ENCODE data around the gene SGK1. TPM values are rescaled to one million over a fixed set of nuclear protein-coding genes. Genes with fewer than 3 reads are reported as not detected.
"Not testable (repeated sequence)": the region's sequence is repeated elsewhere in the genome, so short reads cannot be mapped to it uniquely, and the experiment has no call there.

SGK1 gene
- polyA plus RNA-seq, 1 donor from 2014 or later = 10.3 TPM

DNA sequence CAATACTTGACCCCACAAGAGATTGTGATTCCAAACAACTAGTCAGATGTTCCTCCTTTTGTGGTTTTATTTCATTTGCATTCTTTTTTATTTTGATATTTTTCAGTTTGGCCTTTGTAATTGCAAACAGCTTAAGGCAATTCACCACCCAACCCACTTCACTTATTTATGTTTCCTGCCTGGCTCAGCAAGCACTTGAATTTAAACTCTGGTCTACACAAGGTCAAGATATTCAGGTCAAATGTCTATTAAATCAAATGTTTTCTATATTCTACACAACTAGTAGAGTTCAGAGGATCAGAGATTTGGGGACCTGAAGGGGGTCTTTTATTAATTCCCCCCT lies 100.1 kb downstream of the SGK1 start:
- Histone ChIP-seq H3F3A (ENCODE audit: insufficient read depth, low read length, poor library complexity, severe bottlenecking) (no peaks in the 10 kb centered on the region), H3K36me3 (ENCODE audit: insufficient read depth, low read length) (no peaks in the 10 kb centered on the region), H3K27me3 (ENCODE audit: insufficient read depth, low read depth, low read length) (no peaks in the 10 kb centered on the region), H3K9ac (ENCODE audit: low read length) (no peak overlapping the region), H4K20me1 (ENCODE audit: insufficient read depth) (no peaks in the 10 kb centered on the region), H3K9me2 (ENCODE audit: insufficient read depth, low read length) (no peaks in the 10 kb centered on the region), H3K4me3 (ENCODE audit: low read length) (no peak overlapping the region), H3K79me2 (replicated peaks; ENCODE audit: insufficient read depth, low read length) (no peaks in the 10 kb centered on the region), H3K9me3 (ENCODE audit: low read length) (no peaks in the 10 kb centered on the region), H2AFZ (ENCODE audit: low read depth, low read length) (no peak overlapping the region), H3K27ac (ENCODE audit: low read length) (no peak overlapping the region), H3K4me2 (ENCODE audit: low read length) (no peak overlapping the region)
- TF ChIP-seq RAD21 (conservative IDR thresholded peaks at IDR 0.05) (no peak), TAF1 (IDR thresholded peaks at IDR 0.05; ENCODE audit: low read depth) (no peak), POLR2AphosphoS5 (IDR thresholded peaks at IDR 0.05) (no peak), EP300 (conservative IDR thresholded peaks at IDR 0.05; ENCODE audit: poor library complexity, severe bottlenecking) (no peak), MXI1 (conservative IDR thresholded peaks at IDR 0.05; ENCODE audit: poor library complexity, severe bottlenecking) (no peak)
- TF ChIP-seq, protein P1, sequence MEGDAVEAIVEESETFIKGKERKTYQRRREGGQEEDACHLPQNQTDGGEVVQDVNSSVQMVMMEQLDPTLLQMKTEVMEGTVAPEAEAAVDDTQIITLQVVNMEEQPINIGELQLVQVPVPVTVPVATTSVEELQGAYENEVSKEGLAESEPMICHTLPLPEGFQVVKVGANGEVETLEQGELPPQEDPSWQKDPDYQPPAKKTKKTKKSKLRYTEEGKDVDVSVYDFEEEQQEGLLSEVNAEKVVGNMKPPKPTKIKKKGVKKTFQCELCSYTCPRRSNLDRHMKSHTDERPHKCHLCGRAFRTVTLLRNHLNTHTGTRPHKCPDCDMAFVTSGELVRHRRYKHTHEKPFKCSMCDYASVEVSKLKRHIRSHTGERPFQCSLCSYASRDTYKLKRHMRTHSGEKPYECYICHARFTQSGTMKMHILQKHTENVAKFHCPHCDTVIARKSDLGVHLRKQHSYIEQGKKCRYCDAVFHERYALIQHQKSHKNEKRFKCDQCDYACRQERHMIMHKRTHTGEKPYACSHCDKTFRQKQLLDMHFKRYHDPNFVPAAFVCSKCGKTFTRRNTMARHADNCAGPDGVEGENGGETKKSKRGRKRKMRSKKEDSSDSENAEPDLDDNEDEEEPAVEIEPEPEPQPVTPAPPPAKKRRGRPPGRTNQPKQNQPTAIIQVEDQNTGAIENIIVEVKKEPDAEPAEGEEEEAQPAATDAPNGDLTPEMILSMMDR (IDR thresholded peaks at IDR 0.05; ENCODE audit: poor library complexity, severe bottlenecking) = no peak

DNA sequence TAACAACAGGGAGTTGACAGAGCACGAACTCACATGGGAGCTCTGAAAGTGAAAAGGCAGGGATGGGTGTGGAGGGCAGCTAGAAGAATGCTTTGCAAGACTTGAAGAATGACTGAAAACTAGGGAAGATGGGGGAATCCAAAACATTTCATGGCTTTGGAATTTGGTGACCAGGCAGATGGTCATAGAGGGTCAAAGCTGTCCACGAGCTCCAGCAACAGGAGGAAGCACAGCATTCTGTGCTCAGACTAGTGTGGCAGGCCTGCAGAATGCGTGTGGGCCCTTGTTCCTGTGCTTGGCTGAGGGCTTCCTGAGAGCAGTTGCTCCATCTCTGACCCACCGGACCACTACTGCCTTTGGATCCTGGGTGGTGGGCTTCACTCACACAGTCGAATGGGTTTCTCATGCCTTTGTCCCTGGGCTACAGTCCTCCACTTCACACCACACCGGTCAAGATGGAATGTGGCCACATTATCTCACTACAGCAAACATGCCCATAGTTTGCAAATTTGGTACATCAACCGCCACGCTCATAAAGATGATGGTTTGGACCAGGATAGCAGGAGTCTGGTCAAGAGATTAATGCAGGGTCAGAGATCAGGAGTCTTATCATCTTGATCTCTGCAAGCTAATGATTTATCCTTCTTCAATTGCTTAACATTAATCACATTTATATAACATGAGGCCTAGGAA lies 100.7 kb downstream of the SGK1 start:
- Histone ChIP-seq H3K79me2 (replicated peaks; ENCODE audit: insufficient read depth, low read length) (no peaks in the 10 kb centered on the region), H2AFZ (ENCODE audit: low read depth, low read length) (no peak overlapping the region), H3K9me3 (ENCODE audit: low read length) (no peaks in the 10 kb centered on the region), H3K4me2 (ENCODE audit: low read length) (no peak overlapping the region), H3F3A (ENCODE audit: insufficient read depth, low read length, poor library complexity, severe bottlenecking) (no peaks in the 10 kb centered on the region), H3K27me3 (ENCODE audit: insufficient read depth, low read depth, low read length) (no peaks in the 10 kb centered on the region), H3K9me2 (ENCODE audit: insufficient read depth, low read length) (no peaks in the 10 kb centered on the region), H3K36me3 (ENCODE audit: insufficient read depth, low read length) (no peaks in the 10 kb centered on the region), H3K9ac (ENCODE audit: low read length) (no peak overlapping the region), H4K20me1 (ENCODE audit: insufficient read depth) (no peaks in the 10 kb centered on the region), H3K27ac (ENCODE audit: low read length) (no peak overlapping the region), H3K4me3 (ENCODE audit: low read length) (no peak overlapping the region)
- TF ChIP-seq SMC3 (conservative IDR thresholded peaks at IDR 0.05; ENCODE audit: poor library complexity) (no peak), MXI1 (conservative IDR thresholded peaks at IDR 0.05; ENCODE audit: poor library complexity, severe bottlenecking) (no peak)

DNA sequence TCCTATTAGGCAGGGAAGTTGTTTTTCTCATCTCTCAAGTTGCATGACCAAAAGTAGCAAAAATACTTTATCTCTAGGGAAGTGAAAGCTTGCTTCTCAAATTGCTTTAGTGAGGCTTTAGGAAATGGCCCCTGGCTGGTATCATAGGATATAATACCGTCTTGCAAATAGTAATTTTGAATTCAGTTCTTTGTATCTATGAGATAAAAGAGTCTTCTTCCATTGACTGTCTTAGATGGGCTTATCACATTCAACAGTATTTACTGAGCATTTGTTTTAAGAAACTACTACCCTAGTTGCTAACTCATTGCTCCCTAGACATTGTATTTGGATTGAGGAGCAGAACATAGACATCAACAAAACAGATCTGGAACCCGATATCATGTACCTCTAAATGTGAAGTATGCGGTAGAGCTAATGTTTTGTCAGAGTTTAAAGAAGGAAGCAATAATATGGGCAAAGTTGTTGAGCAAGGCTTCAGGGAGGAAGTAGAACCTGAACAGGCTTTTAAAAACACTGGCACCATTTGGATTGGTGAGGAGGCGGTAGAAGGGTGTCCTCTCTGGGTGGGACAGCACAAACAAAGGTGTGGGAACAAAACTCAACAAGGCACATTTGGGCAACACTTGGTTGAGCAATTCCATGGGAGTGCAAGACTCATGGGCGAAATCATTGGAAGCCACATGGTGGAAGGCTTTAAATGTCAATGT lies 101.5 kb downstream of the SGK1 start:
- no peaks in the 10 kb centered on the region for H3K36me3 ChIP-seq (ENCODE audit: insufficient read depth, low read length)
- no peaks in the 10 kb centered on the region for H3F3A ChIP-seq (ENCODE audit: insufficient read depth, low read length, poor library complexity, severe bottlenecking)
- H4K20me1 ChIP-seq (ENCODE audit: insufficient read depth) = no peaks in the 10 kb centered on the region
- no peak overlapping the region for H3K27ac ChIP-seq (ENCODE audit: low read length)
- H3K27me3 ChIP-seq (ENCODE audit: insufficient read depth, low read depth, low read length) = no peaks in the 10 kb centered on the region
- H2AFZ ChIP-seq (ENCODE audit: low read depth, low read length) = no peak overlapping the region
- H3K9ac ChIP-seq (ENCODE audit: low read length) = no peak overlapping the region
- H3K9me2 ChIP-seq (ENCODE audit: insufficient read depth, low read length) = no peaks in the 10 kb centered on the region
- no peak overlapping the region for H3K4me2 ChIP-seq (ENCODE audit: low read length)
- no peaks in the 10 kb centered on the region for H3K79me2 ChIP-seq (replicated peaks; ENCODE audit: insufficient read depth, low read length)
- TF ChIP-seq EP300 (conservative IDR thresholded peaks at IDR 0.05; ENCODE audit: poor library complexity, severe bottlenecking) = no peak
- no peaks in the 10 kb centered on the region for H3K9me3 ChIP-seq (ENCODE audit: low read length)
- H3K4me3 ChIP-seq (ENCODE audit: low read length) = no peak overlapping the region

DNA sequence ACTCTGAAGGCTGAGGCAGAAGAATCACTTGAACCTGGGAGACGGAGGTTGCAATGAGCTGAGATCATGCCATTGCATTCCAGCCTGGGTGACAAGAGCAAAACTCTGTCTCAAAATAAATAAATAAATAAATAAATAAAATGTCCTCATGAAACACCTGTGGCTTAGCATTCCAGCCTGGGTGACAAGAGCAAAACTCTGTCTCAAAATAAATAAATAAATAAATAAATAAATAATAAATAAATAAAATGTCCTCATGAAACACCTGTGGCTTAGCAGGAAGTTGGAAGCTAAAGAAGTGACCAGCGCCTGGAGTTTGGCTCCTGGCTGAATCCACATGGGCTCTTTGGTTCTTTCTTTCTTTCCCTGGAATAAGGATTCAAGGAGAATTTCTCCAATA lies 104.5 kb downstream of the SGK1 start:
- H3K4me3 ChIP-seq (ENCODE audit: low read length) = not testable (repeated sequence)

More for the DNA sequence above, 104.5 kb downstream of the SGK1 start:
- not testable (repeated sequence) for H3K27ac ChIP-seq (ENCODE audit: low read length); H3F3A ChIP-seq (ENCODE audit: insufficient read depth, low read length, poor library complexity, severe bottlenecking); H2AFZ ChIP-seq (ENCODE audit: low read depth, low read length); H3K9me3 ChIP-seq (ENCODE audit: low read length); H3K27me3 ChIP-seq (ENCODE audit: insufficient read depth, low read depth, low read length); H3K9ac ChIP-seq (ENCODE audit: low read length); H3K36me3 ChIP-seq (ENCODE audit: insufficient read depth, low read length); H4K20me1 ChIP-seq (ENCODE audit: insufficient read depth); H3K79me2 ChIP-seq (replicated peaks; ENCODE audit: insufficient read depth, low read length); H3K4me2 ChIP-seq (ENCODE audit: low read length); H3K9me2 ChIP-seq (ENCODE audit: insufficient read depth, low read length)
